SK-N-SH (cell line): Measurements from ENCODE around the gene GALNT18. TPM values are rescaled to one million over a fixed set of nuclear protein-coding genes. Genes with fewer than 3 reads are reported as not detected.

Source experiments
- CTCF ChIA-PET: fragments of 300-600, 350-600 bp; formaldehyde crosslinking; extraction: SDS; loops from one replicate; lab custom pipeline; 2021; lab: Yijun Ruan, JAX
- POLR2A ChIA-PET: fragments of 350-600 bp; sonication (Branson Sonifier 250); formaldehyde crosslinking; extraction: SDS; loops from one replicate; lab custom pipeline; 2020; ENCODE audit warnings: antibody characterized with exemption, inconsistent platforms; lab: Yijun Ruan, JAX
- DNase-seq: peaks from one replicate; pipeline ENCODE4 v3.0.0; 2012
- H2AFZ ChIP-seq: fragments of 200-600 bp; sonication (generic); 2 replicates; pipeline ENCODE4 v1.8.1; 2016; ENCODE audit warnings: antibody characterized with exemption, mild to moderate bottlenecking, low read depth
- H3F3A ChIP-seq: fragments of 200-600 bp; sonication (generic); replicated peaks from 2 replicates; pipeline ENCODE3; 2016; ENCODE audit warnings: antibody characterized with exemption, mild to moderate bottlenecking; ENCODE audit not compliant: insufficient read depth
- H3K27ac ChIP-seq, 2 experiments: fragments of 200-500 bp in 1 of 2; fragments of 200-600 bp in 1 of 2; sonication (Bioruptor generic) in 1 of 2; sonication (generic), shearing (Covaris generic) in 1 of 2; 2 replicates each; pipeline versions ENCODE4 v1.5.1 to v1.6.1; 2014 to 2016; ENCODE audit warnings: low read depth in 2 of 2, inconsistent platforms in 1 of 2, low read length in 1 of 2, mild to moderate bottlenecking in 1 of 2, mixed read lengths in 1 of 2
- H3K27me3 ChIP-seq: fragments of 200-600 bp; sonication (generic), shearing (Covaris generic); 2 replicates; pipeline ENCODE4 v1.6.1; 2016; ENCODE audit warnings: mixed run types; ENCODE audit not compliant: insufficient read depth
- H3K36me3 ChIP-seq, 2 experiments: fragments of 200-500 bp in 1 of 2; fragments of 200-600 bp in 1 of 2; sonication (Bioruptor generic) in 1 of 2; sonication (generic) in 1 of 2; replicated peaks in 1 of 2; 2 replicates each; pipeline versions ENCODE3 to v1.5.1; 2014 to 2016; ENCODE audit warnings: low read length in 1 of 2, mild to moderate bottlenecking in 1 of 2; ENCODE audit not compliant: insufficient read depth in 2 of 2, control insufficient read depth in 1 of 2
- H3K4me1 ChIP-seq, 2 experiments: fragments of 200-500 bp in 1 of 2; fragments of 200-600 bp in 1 of 2; sonication (Bioruptor generic) in 1 of 2; sonication (generic), shearing (Covaris generic) in 1 of 2; 2 replicates each; pipeline versions ENCODE4 v1.5.1 to v1.6.1; 2014 to 2016; ENCODE audit warnings: low read depth in 1 of 2, low read length in 1 of 2, mixed run types in 1 of 2; ENCODE audit not compliant: insufficient read depth in 2 of 2, control insufficient read depth in 1 of 2
- H3K4me2 ChIP-seq: fragments of 200-600 bp; sonication (generic), shearing (Covaris generic); 2 replicates; pipeline ENCODE4 v1.6.1; 2017; ENCODE audit warnings: mixed run types
- H3K4me3 ChIP-seq, 2 experiments: fragments of 200-500 bp in 1 of 2; fragments of 200-600 bp in 1 of 2; sonication (Bioruptor generic) in 1 of 2; sonication (generic), shearing (Covaris generic) in 1 of 2; 2 replicates each; pipeline versions ENCODE4 v1.5.1 to v1.8.1; 2014 to 2016; ENCODE audit warnings: low read depth in 2 of 2, inconsistent platforms in 1 of 2, low read length in 1 of 2, mild to moderate bottlenecking in 1 of 2, mixed read lengths in 1 of 2, moderate library complexity in 1 of 2
- H3K79me2 ChIP-seq: fragments of 200-600 bp; sonication (generic); 2 replicates; pipeline ENCODE4 v1.8.1; 2017; ENCODE audit warnings: mild to moderate bottlenecking; ENCODE audit not compliant: insufficient read depth
- H3K9ac ChIP-seq: fragments of 200-600 bp; sonication (generic); 2 replicates; pipeline ENCODE4 v1.6.1; 2017; ENCODE audit warnings: mixed run types
- H3K9me2 ChIP-seq: fragments of 200-600 bp; sonication (generic); 2 replicates; pipeline ENCODE4 v1.6.1; 2017; ENCODE audit warnings: mixed run types
- H3K9me3 ChIP-seq: fragments of 200-600 bp; sonication (generic); 2 replicates; pipeline ENCODE4 v1.6.1; 2017; ENCODE audit warnings: mixed run types, mild to moderate bottlenecking, moderate library complexity
- H4K20me1 ChIP-seq: fragments of 200-600 bp; sonication (generic); 2 replicates; pipeline ENCODE4 v1.6.1; 2017; ENCODE audit warnings: mild to moderate bottlenecking, mixed run types; ENCODE audit not compliant: insufficient read depth
- CHD2 ChIP-seq: fragments of 150-350 bp; IDR thresholded peaks from 2 replicates; pipeline ENCODE4 v1.6.1; 2018; ENCODE audit warnings: low read length; ENCODE audit not compliant: partially characterized antibody
- EP300 ChIP-seq, 2 experiments: IDR thresholded peaks; 2 replicates each; pipeline versions ENCODE4 v1.4.0 to v1.6.1; 2012; ENCODE audit warnings: borderline replicate concordance in 1 of 2, low read depth in 1 of 2, low read length in 1 of 2
- GABPA ChIP-seq: IDR thresholded peaks from 2 replicates; pipeline ENCODE4 v1.4.0; 2012; ENCODE audit warnings: low read depth, mild to moderate bottlenecking
- MAX ChIP-seq: IDR thresholded peaks from 2 replicates; pipeline ENCODE4 v1.4.0; 2012; ENCODE audit warnings: low read depth
- NRF1 ChIP-seq: IDR thresholded peaks from 2 replicates; pipeline ENCODE4 v1.6.1; 2012; ENCODE audit warnings: low read depth, mild to moderate bottlenecking, low read length
- RAD21 ChIP-seq: IDR thresholded peaks from 2 replicates; pipeline ENCODE4 v1.6.1; 2012; ENCODE audit warnings: mild to moderate bottlenecking, low read length
- REST ChIP-seq: IDR thresholded peaks from 2 replicates; pipeline ENCODE4 v1.6.1; 2012; ENCODE audit warnings: mild to moderate bottlenecking, low read depth, low read length, moderate library complexity
- RFX5 ChIP-seq: IDR thresholded peaks from 2 replicates; pipeline ENCODE4 v1.6.1; 2012; ENCODE audit warnings: mild to moderate bottlenecking, improper control_type of control experiment, low read length
- RXRA ChIP-seq: IDR thresholded peaks from 2 replicates; pipeline ENCODE4 v1.4.0; 2012; ENCODE audit warnings: low read depth, mild to moderate bottlenecking, borderline replicate concordance
- SIN3A ChIP-seq: IDR thresholded peaks from 2 replicates; pipeline ENCODE4 v1.6.1; 2012; ENCODE audit warnings: low read depth, mild to moderate bottlenecking, low read length, moderate library complexity, borderline replicate concordance
- TAF1 ChIP-seq: IDR thresholded peaks from 2 replicates; pipeline ENCODE4 v1.6.1; 2012; ENCODE audit warnings: low read depth, mild to moderate bottlenecking, low read length, moderate library complexity, borderline replicate concordance
- USF2 ChIP-seq: fragments of 150-350 bp; IDR thresholded peaks from 2 replicates; pipeline ENCODE4 v1.6.1; 2017; ENCODE audit warnings: antibody characterized with exemption, low read length, low read depth, borderline replicate concordance
- ZBTB33 ChIP-seq: IDR thresholded peaks from 2 replicates; pipeline ENCODE4 v1.4.0; 2012; ENCODE audit warnings: low read depth, borderline replicate concordance
- WGBS: methylation state at CpG from one replicate; pipeline ENCODE4 v1.1.6; 2017; ENCODE audit warnings: low lambda C conversion rate; 5-methylcytosine and 5-hydroxymethylcytosine counted together
- polyA plus RNA-seq, 3 experiments: library from polyadenylated mRNA; depleted of rRNA; stranded (reverse); fragments of >200 nt; gene quantifications; 2 replicates each; pipeline ENCODE4 v1.2.3, GENCODE V29; 2012

The GALNT18 gene
- polyA plus RNA-seq, 1 of the 3 experiments (the other 2 are of a cell fraction), result 0.64 TPM

GRCh38 chr11:11390068-11390771 is 231.6 kb downstream of the GALNT18 start:
- no peaks in the 10 kb centered on the region for H3K9me3 ChIP-seq
- no peak for TF ChIP-seq TAF1
- no peak for TF ChIP-seq ZBTB33
- no peak for TF ChIP-seq GABPA
- TF ChIP-seq RFX5, result no peak
- no peak for TF ChIP-seq NRF1
- TF ChIP-seq EP300 (IDR thresholded peaks at IDR 0.05; ENCODE audit: borderline replicate concordance in 1 of 2, low read depth in 1 of 2, low read length in 1 of 2), result no peak
- TF ChIP-seq RAD21, result no peak
- no peak for TF ChIP-seq CHD2
- TF ChIP-seq USF2, result no peak
- no peak for TF ChIP-seq SIN3A
- no peak for TF ChIP-seq RXRA
- no peak for TF ChIP-seq MAX
- TF ChIP-seq REST, result no peak
- H3K4me3 ChIP-seq, result no peak overlapping the region
- no peak overlapping the region for H2AFZ ChIP-seq
- H3K9ac ChIP-seq, result no peak overlapping the region
- WGBS, result 65% methylated on average over 5 of the region's 5 CpGs
- no peak overlapping the region for H3K27ac ChIP-seq
- H4K20me1 ChIP-seq, result no peaks in the 10 kb centered on the region
- H3K27me3 ChIP-seq, result no peaks in the 10 kb centered on the region
- H3K4me1 ChIP-seq, result peaks cover 0 to 3% of the 10 kb centered on the region in 2 experiments; a peak in 1 of 4 replicates
- no peak overlapping the region for H3K4me2 ChIP-seq
- ChIA-PET CTCF (interaction anchor here (0.9 to 1.0 kb wide), 3 partner anchors 12 to 397 kb away, joined by 3 to 4 read pairs (median 3); no protein-coding TSS in a partner anchor), POLR2A (no interaction called here)
- H3K36me3 ChIP-seq, result no peaks in the 10 kb centered on the region
- no peak for DNase-seq
- H3F3A ChIP-seq, result no peaks in the 10 kb centered on the region
- no peaks in the 10 kb centered on the region for H3K79me2 ChIP-seq
- H3K9me2 ChIP-seq, result no peaks in the 10 kb centered on the region
